Hepatocyte (in vitro differentiated cells): ENCODE data around the gene CSNK2B. TPM values are rescaled to one million over a fixed set of nuclear protein-coding genes. Genes with fewer than 3 reads are reported as not detected.

Source experiments
- DNase-seq: peaks from one replicate; pipeline ENCODE4 v3.0.0-alpha.2; 2016; ENCODE audit warnings: low spot score
- H2AFZ ChIP-seq: fragments of 200-600 bp; sonication (generic); 2 replicates; pipeline ENCODE4 v1.6.0; 2016; ENCODE audit warnings: antibody characterized with exemption, mild to moderate bottlenecking
- H3K27ac ChIP-seq: fragments of 200-600 bp; sonication (generic); 2 replicates; pipeline ENCODE4 v1.5.1; 2016; ENCODE audit warnings: mild to moderate bottlenecking
- H3K27me3 ChIP-seq: fragments of 200-600 bp; sonication (generic); 2 replicates; pipeline ENCODE4 v1.6.1; 2016
- H3K36me3 ChIP-seq: fragments of 200-600 bp; sonication (generic); replicated peaks from 2 replicates; pipeline ENCODE4 v1.5.1; 2016; ENCODE audit warnings: low read depth; ENCODE audit not compliant: insufficient read depth
- H3K4me1 ChIP-seq: fragments of 200-600 bp; sonication (generic); 2 replicates; pipeline ENCODE4 v1.5.1; 2016; ENCODE audit warnings: mild to moderate bottlenecking, moderate library complexity; ENCODE audit not compliant: insufficient read depth
- H3K4me2 ChIP-seq: fragments of 200-600 bp; sonication (generic); 2 replicates; pipeline ENCODE4 v1.6.0; 2016
- H3K4me3 ChIP-seq: fragments of 200-600 bp; sonication (generic); 2 replicates; pipeline ENCODE4 v1.5.1; 2016; ENCODE audit warnings: mild to moderate bottlenecking
- H3K79me2 ChIP-seq: fragments of 200-600 bp; sonication (generic); 2 replicates; pipeline ENCODE4 v1.6.0; 2017; ENCODE audit warnings: mild to moderate bottlenecking
- H3K9me2 ChIP-seq: fragments of 200-600 bp; sonication (generic); replicated peaks from 2 replicates; pipeline ENCODE4 v1.6.0; 2017; ENCODE audit warnings: mild to moderate bottlenecking; ENCODE audit not compliant: insufficient read depth
- H3K9me3 ChIP-seq: fragments of 200-600 bp; sonication (generic); 2 replicates; pipeline ENCODE4 v1.5.1; 2016; ENCODE audit warnings: low read depth, mild to moderate bottlenecking
- H4K20me1 ChIP-seq: fragments of 200-600 bp; sonication (generic); 2 replicates; pipeline ENCODE4 v1.6.0; 2016; ENCODE audit warnings: mild to moderate bottlenecking; ENCODE audit not compliant: insufficient read depth, poor library complexity, severe bottlenecking
- EZH2 ChIP-seq: fragments of 200-600 bp; sonication (generic); IDR thresholded peaks from 2 replicates; pipeline ENCODE4 v1.6.1; 2016; ENCODE audit warnings: antibody characterized with exemption, mild to moderate bottlenecking, borderline replicate concordance
- EZH2phosphoT487 ChIP-seq: fragments of 200-600 bp; sonication (generic); IDR thresholded peaks from one replicate; pipeline ENCODE4 v1.6.1; 2018; ENCODE audit warnings: antibody characterized with exemption, mild to moderate bottlenecking, low read depth, moderate library complexity; ENCODE audit not compliant: unreplicated experiment, severe bottlenecking
- WGBS: methylation state at CpG from one replicate; pipeline ENCODE4 v1.1.6; 2016; ENCODE audit warnings: low lambda C conversion rate; ENCODE audit errors: missing lambda C conversion rate; 5-methylcytosine and 5-hydroxymethylcytosine counted together
- polyA plus RNA-seq: library from polyadenylated mRNA; unstranded; fragments of >200 nt; fragmentation: Nextera tagmentation; extraction: Ambion mirVana; gene quantifications from 2 replicates; pipeline ENCODE4 v1.2.1, GENCODE V29; 2016
- total RNA-seq: library from RNA; depleted of rRNA; stranded (reverse); fragments of >200 nt; gene quantifications from 2 replicates; pipeline ENCODE4 v1.2.3, GENCODE V29; 2014
- TF ChIP-seq, protein P1 (sequence below): fragments of 200-600 bp; sonication (generic); IDR thresholded peaks from 2 replicates; pipeline ENCODE4 v1.5.1; 2016; ENCODE audit warnings: antibody characterized with exemption, mild to moderate bottlenecking; ENCODE audit not compliant: poor library complexity

The CSNK2B gene
- total and polyA plus RNA-seq, 2 experiments from 2014 or later: 155 to 181 TPM

GRCh38 chr6:31689249-31690110, 23.6 kb downstream of the CSNK2B start:
- Histone ChIP-seq H3K4me1 (peaks cover 6% of the 10 kb centered on the region), H4K20me1 (no peaks in the 10 kb centered on the region), H3K36me3 (no peaks in the 10 kb centered on the region), H3K4me2 (peak overlapping the region; percentile 62), H3K9me3 (no peaks in the 10 kb centered on the region), H2AFZ (no peak overlapping the region), H3K79me2 (no peaks in the 10 kb centered on the region), H3K9me2 (no peaks in the 10 kb centered on the region), H3K4me3 (no peak overlapping the region), H3K27me3 (no peaks in the 10 kb centered on the region), H3K27ac (peak overlapping the region; percentile 94)
- WGBS: 77% methylated on average over 8 of the region's 11 CpGs
- TF ChIP-seq EZH2 (no peak), EZH2phosphoT487 (no peak)
- TF ChIP-seq, protein P1, sequence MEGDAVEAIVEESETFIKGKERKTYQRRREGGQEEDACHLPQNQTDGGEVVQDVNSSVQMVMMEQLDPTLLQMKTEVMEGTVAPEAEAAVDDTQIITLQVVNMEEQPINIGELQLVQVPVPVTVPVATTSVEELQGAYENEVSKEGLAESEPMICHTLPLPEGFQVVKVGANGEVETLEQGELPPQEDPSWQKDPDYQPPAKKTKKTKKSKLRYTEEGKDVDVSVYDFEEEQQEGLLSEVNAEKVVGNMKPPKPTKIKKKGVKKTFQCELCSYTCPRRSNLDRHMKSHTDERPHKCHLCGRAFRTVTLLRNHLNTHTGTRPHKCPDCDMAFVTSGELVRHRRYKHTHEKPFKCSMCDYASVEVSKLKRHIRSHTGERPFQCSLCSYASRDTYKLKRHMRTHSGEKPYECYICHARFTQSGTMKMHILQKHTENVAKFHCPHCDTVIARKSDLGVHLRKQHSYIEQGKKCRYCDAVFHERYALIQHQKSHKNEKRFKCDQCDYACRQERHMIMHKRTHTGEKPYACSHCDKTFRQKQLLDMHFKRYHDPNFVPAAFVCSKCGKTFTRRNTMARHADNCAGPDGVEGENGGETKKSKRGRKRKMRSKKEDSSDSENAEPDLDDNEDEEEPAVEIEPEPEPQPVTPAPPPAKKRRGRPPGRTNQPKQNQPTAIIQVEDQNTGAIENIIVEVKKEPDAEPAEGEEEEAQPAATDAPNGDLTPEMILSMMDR: no peak
- no peak for DNase-seq

- DNase-seq: peak; percentile 79
- Histone ChIP-seq H3K9me3 (no peaks in the 10 kb centered on the region), H3K79me2 (no peaks in the 10 kb centered on the region), H3K4me2 (peak overlapping the region; percentile 62), H3K27ac (peak overlapping the region; percentile 94), H3K9me2 (no peaks in the 10 kb centered on the region), H3K4me1 (peaks cover 6% of the 10 kb centered on the region), H4K20me1 (no peaks in the 10 kb centered on the region), H2AFZ (no peak overlapping the region), H3K27me3 (no peaks in the 10 kb centered on the region), H3K36me3 (no peaks in the 10 kb centered on the region), H3K4me3 (no peak overlapping the region)
- TF ChIP-seq, protein P1: no peak
- TF ChIP-seq EZH2: no peak
- no peak for TF ChIP-seq EZH2phosphoT487
- WGBS: 51% methylated on average over 10 of the region's 10 CpGs
Measured at GRCh38 chr6:31690231-31691077, 24.6 kb downstream of the CSNK2B start.

- Histone ChIP-seq H3K79me2 (no peaks in the 10 kb centered on the region), H4K20me1 (no peaks in the 10 kb centered on the region), H3K27me3 (no peaks in the 10 kb centered on the region), H3K9me2 (no peaks in the 10 kb centered on the region), H3K36me3 (no peaks in the 10 kb centered on the region), H3K9me3 (no peaks in the 10 kb centered on the region), H3K4me1 (peaks cover 6% of the 10 kb centered on the region), H3K27ac (peak overlapping the region; percentile 94), H3K4me2 (peak overlapping the region; percentile 61), H3K4me3 (no peak overlapping the region), H2AFZ (no peak overlapping the region)
- no peak for TF ChIP-seq EZH2
- no peak for TF ChIP-seq EZH2phosphoT487
- TF ChIP-seq, protein P1: no peak
- DNase-seq: no peak
- 89% methylated on average over 6 of the region's 6 CpGs for WGBS
Measured at GRCh38 chr6:31691078-31691463, 25.2 kb downstream of the CSNK2B start.
